Fibroblast of lung (primary cell): Measurements from ENCODE around the gene ANKRD18B. TPM values are rescaled to one million over a fixed set of nuclear protein-coding genes. Genes with fewer than 3 reads are reported as not detected.
"Not testable (repeated sequence)": the region's sequence is repeated elsewhere in the genome, so short reads cannot be mapped to it uniquely, and the experiment has no call there.

Experiments used
- DNase-seq, 2 donors: peaks; one replicate each; pipeline versions ENCODE4 v3.0.0 to v3.0.0-alpha.2; 2010; ENCODE audit warnings: low read depth in 2 of 2
- H2AFZ ChIP-seq: 2 replicates; pipeline ENCODE4 v1.5.1; 2012; ENCODE audit warnings: low read length, control low read depth, inconsistent platforms
- H3K27ac ChIP-seq: 2 replicates; pipeline ENCODE4 v1.5.1; 2011; ENCODE audit warnings: low read length, control low read depth; ENCODE audit not compliant: insufficient read depth
- H3K27me3 ChIP-seq: 2 replicates; pipeline ENCODE4 v1.5.1; 2011; ENCODE audit warnings: mild to moderate bottlenecking, low read length; ENCODE audit not compliant: control insufficient read depth, insufficient read depth
- H3K36me3 ChIP-seq: 2 replicates; pipeline ENCODE4 v1.5.1; 2011; ENCODE audit warnings: low read length; ENCODE audit not compliant: control insufficient read depth, insufficient read depth
- H3K4me1 ChIP-seq: 2 replicates; pipeline ENCODE4 v1.5.1; 2011; ENCODE audit warnings: low read length; ENCODE audit not compliant: control insufficient read depth, insufficient read depth; ENCODE audit errors: extremely low read depth
- H3K4me2 ChIP-seq: 2 replicates; pipeline ENCODE4 v1.5.1; 2011; ENCODE audit warnings: low read length, control low read depth; ENCODE audit not compliant: insufficient read depth; ENCODE audit errors: extremely low read depth
- H3K4me3 ChIP-seq, 4 experiments: fragments of 200-600 bp in 1 of 4; sonication (generic) in 1 of 4; replicated peaks in 1 of 4; 2 replicates each; pipeline ENCODE4 v1.5.1; 2011 to 2016; ENCODE audit warnings: low read length in 4 of 4, low read depth in 3 of 4, mild to moderate bottlenecking in 3 of 4, control low read depth in 2 of 4, inconsistent platforms in 1 of 4, mixed read lengths in 1 of 4; ENCODE audit not compliant: insufficient read depth in 1 of 4; ENCODE audit errors: control extremely low read depth in 1 of 4
- H3K79me2 ChIP-seq: 2 replicates; pipeline ENCODE4 v1.5.1; 2012; ENCODE audit warnings: mild to moderate bottlenecking, low read length, inconsistent platforms; ENCODE audit not compliant: control insufficient read depth, insufficient read depth
- H3K9ac ChIP-seq: 2 replicates; pipeline ENCODE4 v1.5.1; 2011; ENCODE audit warnings: mild to moderate bottlenecking, low read length, control low read depth; ENCODE audit not compliant: insufficient read depth
- H3K9me3 ChIP-seq: 2 replicates; pipeline ENCODE4 v1.5.1; 2012; ENCODE audit warnings: low read depth, low read length; ENCODE audit not compliant: control insufficient read depth, insufficient read depth
- H4K20me1 ChIP-seq: 2 replicates; pipeline ENCODE4 v1.5.1; 2011; ENCODE audit warnings: low read length; ENCODE audit not compliant: control insufficient read depth, insufficient read depth; ENCODE audit errors: extremely low read depth
- polyA plus RNA-seq, 2 donors: library from polyadenylated mRNA; depleted of rRNA in 1 of 2; stranded (reverse) in 1 of 2; unstranded in 1 of 2; fragments of >200 nt; gene quantifications; 2 replicates each; pipeline ENCODE4 v1.2.1, GENCODE V29; 2011 to 2012; ENCODE audit warnings: missing spikeins in 1 of 2
- total RNA-seq: library from RNA; depleted of rRNA; stranded (reverse); fragments of >200 nt; gene quantifications from 2 replicates; pipeline ENCODE4 v1.2.1, GENCODE V29; 2014

Gene ANKRD18B
- total and polyA plus RNA-seq, 2 donors (not counting 1 experiment from before 2014, with no cell fraction given), result 0.17 to 0.82 TPM

- H4K20me1 ChIP-seq, H3K27ac ChIP-seq, H3K4me1 ChIP-seq, H3K4me3 ChIP-seq, H2AFZ ChIP-seq, H3K9ac ChIP-seq, H3K36me3 ChIP-seq, DNase-seq, H3K79me2 ChIP-seq, H3K27me3 ChIP-seq, H3K9me3 ChIP-seq, H3K4me2 ChIP-seq: not testable (repeated sequence)
Observed at GRCh38 chr9:33567776-33568175, 43.7 kb downstream of the ANKRD18B start.

- not testable (repeated sequence) for H3K27ac ChIP-seq, H3K9me3 ChIP-seq, H3K36me3 ChIP-seq, H3K27me3 ChIP-seq, H3K9ac ChIP-seq, H3K79me2 ChIP-seq, H2AFZ ChIP-seq, H4K20me1 ChIP-seq, H3K4me1 ChIP-seq, H3K4me2 ChIP-seq, H3K4me3 ChIP-seq, DNase-seq
Observed at GRCh38 chr9:33577786-33578185, 53.7 kb downstream of the ANKRD18B start.

- H3K36me3 ChIP-seq, H3K4me1 ChIP-seq, H3K79me2 ChIP-seq, H3K9me3 ChIP-seq, H3K4me3 ChIP-seq, DNase-seq, H3K27ac ChIP-seq, H3K4me2 ChIP-seq, H3K27me3 ChIP-seq, H3K9ac ChIP-seq, H4K20me1 ChIP-seq, H2AFZ ChIP-seq: not testable (repeated sequence)
Observed at GRCh38 chr9:33579996-33580395, 55.9 kb downstream of the ANKRD18B start.

DNA sequence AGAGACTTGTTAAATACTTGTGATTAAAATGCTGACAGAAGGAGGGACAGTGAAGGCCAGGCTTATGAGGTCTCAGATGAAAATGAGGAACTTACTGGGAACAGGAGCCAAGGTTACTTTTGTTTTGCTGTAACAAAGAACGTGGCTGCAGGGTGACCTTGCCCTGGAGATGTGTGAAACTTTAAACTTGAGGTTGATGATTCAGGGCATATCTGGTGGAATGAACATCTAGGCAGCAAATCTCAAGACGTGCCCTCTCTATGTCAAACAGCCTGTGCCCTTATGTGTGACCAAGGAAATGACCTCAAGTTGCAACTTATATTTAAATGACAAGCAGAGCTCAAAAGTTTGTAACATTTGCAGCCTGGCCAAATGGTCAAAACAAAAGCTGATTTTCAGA is 58.6 kb downstream of the ANKRD18B start:
- H3K27ac ChIP-seq, H4K20me1 ChIP-seq, H3K9me3 ChIP-seq, H2AFZ ChIP-seq, H3K4me2 ChIP-seq, H3K27me3 ChIP-seq, H3K9ac ChIP-seq, H3K4me3 ChIP-seq, H3K79me2 ChIP-seq, H3K4me1 ChIP-seq, H3K36me3 ChIP-seq: not testable (repeated sequence)
- peak in 1 of 2 donors; percentile 28 for DNase-seq

- not testable (repeated sequence) for H3K4me2 ChIP-seq, H3K36me3 ChIP-seq, H3K79me2 ChIP-seq, H3K4me1 ChIP-seq, H3K27me3 ChIP-seq, H2AFZ ChIP-seq, H3K4me3 ChIP-seq, H3K9me3 ChIP-seq, H4K20me1 ChIP-seq, H3K27ac ChIP-seq, DNase-seq, H3K9ac ChIP-seq
Observed at GRCh38 chr9:33586128-33586527, 62.1 kb downstream of the ANKRD18B start.

DNA sequence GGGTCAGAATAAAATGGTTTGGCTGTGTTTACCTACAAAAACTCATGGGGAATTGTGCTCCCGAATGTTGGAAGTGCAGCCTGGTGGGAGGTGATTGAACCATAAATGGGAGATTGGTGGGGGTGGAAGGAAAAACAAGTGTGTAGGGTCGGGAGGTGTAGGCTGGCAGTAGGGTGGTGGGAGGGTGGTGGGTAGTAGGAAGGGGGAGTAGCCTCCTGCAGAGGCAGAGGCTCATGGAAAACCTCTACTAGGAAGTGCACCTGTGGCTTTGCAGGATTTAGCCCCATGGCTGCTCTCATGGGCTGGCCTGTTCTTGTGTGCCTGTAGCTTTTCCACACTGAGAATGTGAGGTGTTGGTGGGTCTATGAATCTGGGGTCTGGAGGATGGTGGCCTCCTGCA is 63.7 kb downstream of the ANKRD18B start:
- not testable (repeated sequence) for H3K79me2 ChIP-seq, H3K27ac ChIP-seq, H3K4me3 ChIP-seq, H2AFZ ChIP-seq, H3K27me3 ChIP-seq, DNase-seq, H3K4me1 ChIP-seq, H3K9me3 ChIP-seq, H3K9ac ChIP-seq, H3K36me3 ChIP-seq, H4K20me1 ChIP-seq, H3K4me2 ChIP-seq

DNA sequence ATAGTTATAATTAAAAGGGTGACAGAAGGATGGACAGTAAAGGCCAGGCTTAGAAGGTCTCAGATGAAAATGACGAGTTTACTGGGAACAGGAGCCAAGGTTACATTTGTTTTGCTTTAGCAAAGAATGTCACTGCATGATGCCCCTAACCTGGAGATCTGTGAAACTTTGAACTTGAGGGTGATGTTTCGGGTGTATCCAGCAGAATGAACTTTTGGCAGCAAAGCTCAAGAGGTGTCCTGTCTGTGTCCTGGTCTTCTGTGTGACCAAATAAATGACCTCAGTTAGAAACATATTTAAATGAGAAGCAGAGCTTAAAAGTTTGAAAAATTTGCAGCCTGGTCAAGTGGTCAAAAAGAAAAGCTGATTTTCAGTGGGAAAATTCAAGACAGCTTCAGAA is 64.8 kb downstream of the ANKRD18B start:
- H3K9ac ChIP-seq, H3K36me3 ChIP-seq, H2AFZ ChIP-seq, H3K27ac ChIP-seq, H3K27me3 ChIP-seq, H3K4me1 ChIP-seq, H3K4me3 ChIP-seq, H4K20me1 ChIP-seq, DNase-seq, H3K79me2 ChIP-seq, H3K4me2 ChIP-seq, H3K9me3 ChIP-seq: not testable (repeated sequence)
